IMR-90 (cell line): ENCODE data around the gene TRPM6. TPM values are rescaled to one million over a fixed set of nuclear protein-coding genes. Genes with fewer than 3 reads are reported as not detected.

Source experiments
- ATAC-seq: fragments of 200-7000 bp; cut with Tn5 transposase; 2 replicates; pipeline ENCODE4 v1.9.1; 2020; ENCODE audit warnings: low read depth, mild to moderate bottlenecking, moderate library complexity
- BruUV-seq: library from RNA; stranded (reverse); fragments of 400-500 nt; replicated peaks from 2 replicates; lab custom pipeline; 2021; lab: Mats Ljungman, UMichigan
- CTCF ChIA-PET: fragments of 300-600 bp; formaldehyde crosslinking; extraction: SDS; loops from one replicate; lab custom pipeline; 2021; ENCODE audit warnings: antibody characterized with exemption; lab: Yijun Ruan, JAX
- POLR2A ChIA-PET: fragments of 300-600 bp; sonication (Branson Sonifier 250); formaldehyde crosslinking; loops from one replicate; lab custom pipeline; 2022; ENCODE audit warnings: antibody characterized with exemption; ENCODE audit not compliant: unreplicated experiment; lab: Charles Lee
- DNase-seq: peaks from one replicate; pipeline ENCODE4 v3.0.0; 2013
- H2AFZ ChIP-seq: replicated peaks from 2 replicates; pipeline ENCODE3; 2013; ENCODE audit warnings: low read length, mild to moderate bottlenecking; ENCODE audit not compliant: poor library complexity
- H2AK5ac ChIP-seq: 2 replicates; pipeline ENCODE4 v1.6.1; 2013; ENCODE audit warnings: low read depth, low read length, inconsistent platforms
- H2AK9ac ChIP-seq: replicated peaks from 2 replicates; pipeline ENCODE3; 2013; ENCODE audit warnings: mild to moderate bottlenecking, low read depth, low read length, moderate library complexity; ENCODE audit not compliant: poor library complexity
- H2BK120ac ChIP-seq: 2 replicates; pipeline ENCODE4 v1.6.1; 2013; ENCODE audit warnings: low read depth, low read length, inconsistent platforms
- H2BK15ac ChIP-seq: 3 replicates; pipeline ENCODE4 v1.6.1; 2013; ENCODE audit warnings: low read depth, low read length, inconsistent platforms
- H2BK20ac ChIP-seq: 2 replicates; pipeline ENCODE4 v1.6.1; 2013; ENCODE audit warnings: low read depth, mild to moderate bottlenecking, inconsistent platforms, low read length, moderate library complexity
- H2BK5ac ChIP-seq: 2 replicates; pipeline ENCODE4 v1.6.1; 2013; ENCODE audit warnings: mild to moderate bottlenecking, low read depth, low read length, inconsistent platforms; ENCODE audit not compliant: poor library complexity, severe bottlenecking
- H3K14ac ChIP-seq: replicated peaks from 2 replicates; pipeline ENCODE4 v1.6.1; 2013; ENCODE audit warnings: low read depth, low read length, inconsistent platforms
- H3K18ac ChIP-seq: 2 replicates; pipeline ENCODE4 v1.6.1; 2013; ENCODE audit warnings: low read depth, low read length, control low read depth
- H3K23ac ChIP-seq: 2 replicates; pipeline ENCODE4 v1.6.1; 2013; ENCODE audit warnings: low read depth, low read length, inconsistent platforms
- H3K27ac ChIP-seq: 2 replicates; pipeline ENCODE4 v1.5.1; 2013; ENCODE audit warnings: mild to moderate bottlenecking, control low read depth, low read length; ENCODE audit not compliant: insufficient read depth
- H3K27me3 ChIP-seq: 2 replicates; pipeline ENCODE4 v1.6.1; 2013; ENCODE audit warnings: low read length; ENCODE audit not compliant: control insufficient read depth, insufficient read depth
- H3K36me3 ChIP-seq: 2 replicates; pipeline ENCODE4 v1.6.1; 2013; ENCODE audit warnings: low read length, mixed read lengths; ENCODE audit not compliant: control insufficient read depth, insufficient read depth
- H3K4ac ChIP-seq: 2 replicates; pipeline ENCODE4 v1.6.1; 2013; ENCODE audit warnings: low read depth, low read length, inconsistent platforms
- H3K4me1 ChIP-seq: 2 replicates; pipeline ENCODE4 v1.6.1; 2013; ENCODE audit warnings: low read length, mixed read lengths; ENCODE audit not compliant: control insufficient read depth, insufficient read depth
- H3K4me2 ChIP-seq: 2 replicates; pipeline ENCODE4 v1.6.1; 2013; ENCODE audit warnings: low read depth, mild to moderate bottlenecking, control low read depth, low read length, moderate library complexity
- H3K4me3 ChIP-seq: 2 replicates; pipeline ENCODE4 v1.5.1; 2013; ENCODE audit warnings: low read depth, mild to moderate bottlenecking, control low read depth, low read length, moderate library complexity; ENCODE audit not compliant: insufficient read depth
- H3K56ac ChIP-seq: 2 replicates; pipeline ENCODE4 v1.6.1; 2013; ENCODE audit warnings: low read length, inconsistent platforms; ENCODE audit not compliant: insufficient read depth; ENCODE audit errors: extremely low read depth
- H3K79me1 ChIP-seq, 2 experiments: 2 replicates each; pipeline ENCODE4 v1.6.1; 2013; ENCODE audit warnings: low read length in 2 of 2, inconsistent platforms in 1 of 2, low read depth in 1 of 2
- H3K9ac ChIP-seq: 2 replicates; pipeline ENCODE4 v1.6.1; 2013; ENCODE audit warnings: low read depth, low read length, control low read depth
- H3K9me1 ChIP-seq: 2 replicates; pipeline ENCODE4 v1.6.1; 2013; ENCODE audit warnings: low read length, inconsistent platforms; ENCODE audit not compliant: insufficient read depth
- H3K9me3 ChIP-seq: 2 replicates; pipeline ENCODE4 v1.6.1; 2013; ENCODE audit warnings: low read length; ENCODE audit not compliant: control insufficient read depth, insufficient read depth
- H4K20me1 ChIP-seq: 2 replicates; pipeline ENCODE4 v1.6.1; 2013; ENCODE audit warnings: low read length, inconsistent platforms; ENCODE audit not compliant: insufficient read depth
- H4K5ac ChIP-seq: 2 replicates; pipeline ENCODE4 v1.6.1; 2013; ENCODE audit warnings: mild to moderate bottlenecking, low read depth, low read length, control low read depth
- H4K8ac ChIP-seq, 2 experiments: 2 replicates each; pipeline ENCODE4 v1.6.1; 2013; ENCODE audit warnings: low read depth in 2 of 2, low read length in 2 of 2, control low read depth in 1 of 2, inconsistent platforms in 1 of 2
- H4K91ac ChIP-seq: 2 replicates; pipeline ENCODE4 v1.6.1; 2013; ENCODE audit warnings: low read depth, low read length, inconsistent platforms; ENCODE audit not compliant: insufficient read depth
- BHLHE40 ChIP-seq: fragments of 150-350 bp; IDR thresholded peaks from 2 replicates; pipeline ENCODE4 v1.6.1; 2016; ENCODE audit warnings: mild to moderate bottlenecking, low read depth, low read length
- CEBPB ChIP-seq: IDR thresholded peaks from 2 replicates; pipeline ENCODE4 v1.6.1; 2012; ENCODE audit warnings: low read depth, low read length, improper control_type of control experiment
- MAFK ChIP-seq: IDR thresholded peaks from 2 replicates; pipeline ENCODE4 v1.6.1; 2012; ENCODE audit warnings: low read depth, low read length, improper control_type of control experiment
- NFE2L2 ChIP-seq: fragments of 150-350 bp; IDR thresholded peaks from 2 replicates; pipeline ENCODE4 v1.6.1; 2016; ENCODE audit warnings: low read depth, mild to moderate bottlenecking, low read length
- RCOR1 ChIP-seq: IDR thresholded peaks from 2 replicates; pipeline ENCODE4 v1.6.1; 2012; ENCODE audit warnings: mild to moderate bottlenecking, low read length, improper control_type of control experiment; ENCODE audit not compliant: insufficient replicate concordance
- WGBS, 2 experiments: methylation state at CpG; one replicate each; pipeline versions ENCODE4 v1.1.5 to v1.1.7; 2013; ENCODE audit warnings: missing lambda C conversion rate in 2 of 2; ENCODE audit not compliant: insufficient read length in 1 of 2; ENCODE audit errors: extremely low coverage in 2 of 2; 5-methylcytosine and 5-hydroxymethylcytosine counted together
- dilution Hi-C: fragments of 300-500 bp; cut with HindIII; formaldehyde crosslinking; loops from one replicate; pipeline ENCODE4 v1.14.3; 2018; ENCODE audit warnings: low sequenced_read_pairs; ENCODE audit not compliant: unreplicated experiment
- in situ Hi-C: fragments of 300-500 bp; cut with MboI; formaldehyde crosslinking; loops from 3 replicates; pipeline ENCODE4 v1.14.3; 2019; ENCODE audit warnings: low sequenced_read_pairs, inconsistent platforms, mixed read lengths
- intact Hi-C: fragments of 100-400 bp; cut with micrococcal nuclease; formaldehyde crosslinking; loops from 2 replicates; pipeline ENCODE4 v1.10.0; 2022
- polyA plus RNA-seq, 3 experiments: library from polyadenylated mRNA; depleted of rRNA; stranded (reverse); fragments of >200 nt; gene quantifications; 2 replicates each; pipeline ENCODE4 v1.2.3, GENCODE V29; 2012; ENCODE audit warnings: low replicate concordance in 1 of 3
- total RNA-seq: library from RNA; depleted of rRNA; stranded (reverse); fragments of >200 nt; gene quantifications from 2 replicates; pipeline ENCODE4 v1.2.3, GENCODE V29; 2012
- TF ChIP-seq, protein P1 (sequence below): fragments of 150-350 bp; IDR thresholded peaks from 2 replicates; pipeline ENCODE4 v1.6.1; 2017; ENCODE audit warnings: mild to moderate bottlenecking, antibody characterized with exemption, low read length, low read depth
- TF ChIP-seq, protein P2 (sequence below): conservative IDR thresholded peaks from 2 replicates; pipeline ENCODE4 v1.5.1; 2012; ENCODE audit warnings: mild to moderate bottlenecking, low read depth, low read length, improper control_type of control experiment

The TRPM6 gene
- total and polyA plus RNA-seq, 2 of the 4 experiments (the other 2 are of a cell fraction): under 0.01 to 0.02 TPM

DNA sequence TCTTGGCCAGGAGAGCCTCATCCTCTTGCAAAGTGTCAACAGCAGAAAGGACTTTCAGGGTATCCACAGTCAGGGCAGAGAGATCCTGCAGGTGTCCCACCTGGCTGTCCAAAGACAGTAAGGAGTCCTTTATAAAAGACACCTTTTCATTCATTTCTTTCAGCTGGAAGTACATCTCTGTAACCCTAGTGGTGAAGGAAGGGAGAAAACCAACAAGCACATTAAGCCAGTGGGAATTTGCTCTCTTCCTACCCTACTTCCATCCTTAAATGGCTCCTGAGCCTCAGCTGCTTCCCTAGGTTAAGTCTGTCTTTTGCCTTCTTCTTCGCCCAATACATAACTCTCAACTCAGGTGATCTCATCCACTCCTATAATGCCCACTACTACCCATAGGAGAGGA, 124.8 kb downstream of the TRPM6 start:
- Histone ChIP-seq H3K79me1 (no peaks in the 10 kb centered on the region), H3K14ac (no peak overlapping the region), H3K23ac (no peak overlapping the region), H2BK120ac (no peak overlapping the region), H4K8ac (no peak overlapping the region), H3K4me1 (peaks cover 4% of the 10 kb centered on the region), H4K20me1 (no peaks in the 10 kb centered on the region), H3K4me3 (no peak overlapping the region), H3K56ac (no peak overlapping the region), H2BK15ac (0 out of 3 replicates have a peak overlapping the region, but pooled peaks have one; percentile 56), H3K36me3 (no peaks in the 10 kb centered on the region), H2BK20ac (no peak overlapping the region), H3K9me1 (no peaks in the 10 kb centered on the region), H3K9me3 (no peaks in the 10 kb centered on the region), H3K18ac (no peak overlapping the region), H2AK9ac (no peak overlapping the region), H3K4ac (no peak overlapping the region), H4K91ac (peak overlapping the region; percentile 32), H2AK5ac (no peak overlapping the region; the same call in 1 of the 2 replicates), H2BK5ac (no peak overlapping the region), H3K9ac (no peak overlapping the region), H3K4me2 (no peak overlapping the region), H3K27ac (no peak overlapping the region), H4K5ac (no peak overlapping the region), H3K27me3 (no peaks in the 10 kb centered on the region), H2AFZ (no peak overlapping the region)
- ATAC-seq: no peak
- DNase-seq: no peak
- CTCF ChIA-PET: no interaction called here
- WGBS, 2 experiments: 100% methylated on average over 1 of the region's 1 CpG; no CpG with 5 or more reads in 1 of the 2 experiments
- TF ChIP-seq BHLHE40 (no peak), NFE2L2 (no peak), CEBPB (no peak), MAFK (no peak), RCOR1 (no peak)
- TF ChIP-seq, protein P1, sequence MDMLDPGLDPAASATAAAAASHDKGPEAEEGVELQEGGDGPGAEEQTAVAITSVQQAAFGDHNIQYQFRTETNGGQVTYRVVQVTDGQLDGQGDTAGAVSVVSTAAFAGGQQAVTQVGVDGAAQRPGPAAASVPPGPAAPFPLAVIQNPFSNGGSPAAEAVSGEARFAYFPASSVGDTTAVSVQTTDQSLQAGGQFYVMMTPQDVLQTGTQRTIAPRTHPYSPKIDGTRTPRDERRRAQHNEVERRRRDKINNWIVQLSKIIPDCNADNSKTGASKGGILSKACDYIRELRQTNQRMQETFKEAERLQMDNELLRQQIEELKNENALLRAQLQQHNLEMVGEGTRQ: no peak
- TF ChIP-seq, protein P2, sequence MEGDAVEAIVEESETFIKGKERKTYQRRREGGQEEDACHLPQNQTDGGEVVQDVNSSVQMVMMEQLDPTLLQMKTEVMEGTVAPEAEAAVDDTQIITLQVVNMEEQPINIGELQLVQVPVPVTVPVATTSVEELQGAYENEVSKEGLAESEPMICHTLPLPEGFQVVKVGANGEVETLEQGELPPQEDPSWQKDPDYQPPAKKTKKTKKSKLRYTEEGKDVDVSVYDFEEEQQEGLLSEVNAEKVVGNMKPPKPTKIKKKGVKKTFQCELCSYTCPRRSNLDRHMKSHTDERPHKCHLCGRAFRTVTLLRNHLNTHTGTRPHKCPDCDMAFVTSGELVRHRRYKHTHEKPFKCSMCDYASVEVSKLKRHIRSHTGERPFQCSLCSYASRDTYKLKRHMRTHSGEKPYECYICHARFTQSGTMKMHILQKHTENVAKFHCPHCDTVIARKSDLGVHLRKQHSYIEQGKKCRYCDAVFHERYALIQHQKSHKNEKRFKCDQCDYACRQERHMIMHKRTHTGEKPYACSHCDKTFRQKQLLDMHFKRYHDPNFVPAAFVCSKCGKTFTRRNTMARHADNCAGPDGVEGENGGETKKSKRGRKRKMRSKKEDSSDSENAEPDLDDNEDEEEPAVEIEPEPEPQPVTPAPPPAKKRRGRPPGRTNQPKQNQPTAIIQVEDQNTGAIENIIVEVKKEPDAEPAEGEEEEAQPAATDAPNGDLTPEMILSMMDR: no peak
- in situ Hi-C loops: no loop called here
- no TSS peak for BruUV-seq
- intact Hi-C loops: no loop called here
- dilution Hi-C loops: no loop called here
- POLR2A ChIA-PET: no interaction called here
